ENCODE measurements around the gene TMEM132E.
A peak's percentile ranks its signal among the peaks of the same experiment; 100 is the strongest.

TMEM132E gene

DNA sequence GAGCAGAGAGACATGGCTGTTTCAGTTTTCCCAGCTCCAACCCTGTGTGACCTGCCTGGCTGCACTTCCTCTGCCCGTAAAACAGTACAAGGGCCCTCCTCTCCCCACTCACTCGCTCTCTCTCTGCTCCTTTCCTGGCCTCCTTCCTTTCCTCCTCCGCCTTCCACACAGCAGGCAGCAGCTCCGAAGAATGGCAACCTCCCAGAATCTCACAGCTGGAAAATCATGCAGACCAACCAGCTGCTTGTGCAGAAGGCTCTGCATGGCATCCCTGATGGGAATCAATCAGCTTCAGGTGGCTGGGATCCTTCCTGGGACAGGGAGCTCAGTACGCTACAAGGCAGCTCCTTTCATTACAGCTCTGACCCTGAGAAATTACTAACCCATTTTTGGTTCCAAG, 27.4 kb downstream of the TMEM132E start:
- TF ChIP-seq GATA2 (IDR thresholded peaks at IDR 0.05; ENCODE audit: low read depth, low read length) (no peak), GATA3 (IDR thresholded peaks at IDR 0.05; ENCODE audit: low read depth, low read length) (no peak)

GRCh38 chr17:34607917-34608316, 28.5 kb downstream of the TMEM132E start:
- TF ChIP-seq GATA2 (IDR thresholded peaks at IDR 0.05; ENCODE audit: low read depth, low read length) = no peak
- no peak for TF ChIP-seq GATA3 (IDR thresholded peaks at IDR 0.05; ENCODE audit: low read depth, low read length)

DNA sequence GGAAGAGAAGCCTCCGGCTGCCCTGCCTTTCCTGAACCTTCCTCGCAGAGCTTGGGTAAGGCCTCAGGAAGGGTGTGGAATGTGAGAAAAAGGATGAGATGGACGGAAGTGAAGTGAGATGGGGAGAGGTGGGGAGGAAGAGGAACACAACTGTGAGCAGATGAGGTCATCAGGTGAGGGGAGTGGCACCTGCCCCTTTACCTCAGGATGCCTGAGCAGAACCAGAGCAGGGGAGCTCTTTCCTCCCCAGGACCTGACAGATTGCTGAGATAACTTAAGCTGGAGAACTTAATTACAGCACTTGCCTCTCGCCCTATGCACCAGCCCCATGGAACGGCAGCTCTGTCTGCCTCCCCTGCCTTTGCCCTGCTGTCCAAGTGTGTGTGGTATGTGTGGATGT, 29.8 kb downstream of the TMEM132E start:
- TF ChIP-seq GATA3 (IDR thresholded peaks at IDR 0.05; ENCODE audit: low read depth, low read length) = no peak
- TF ChIP-seq GATA2 (IDR thresholded peaks at IDR 0.05; ENCODE audit: low read depth, low read length) = peak; percentile 29; the same call in 1 of the 2 replicates

DNA sequence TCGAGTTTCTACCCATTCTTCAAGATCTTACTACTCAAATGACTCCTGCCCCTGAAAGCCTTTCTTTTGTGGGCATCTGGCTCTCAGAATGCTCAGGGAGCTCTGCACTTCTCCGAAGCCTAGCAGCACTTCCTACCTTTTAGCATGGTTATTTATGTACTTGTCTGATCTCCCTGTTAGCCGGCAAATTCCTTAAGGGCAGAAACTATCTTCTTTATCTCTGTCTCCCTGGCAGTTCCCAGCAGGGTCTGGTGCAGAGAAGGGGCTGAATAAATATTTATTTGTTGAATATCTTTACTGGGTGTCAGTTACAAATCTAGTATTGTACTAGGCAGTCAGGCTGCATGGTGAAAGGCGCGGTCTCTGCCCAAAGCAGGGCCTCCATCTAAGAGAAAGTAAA, 30.7 kb downstream of the TMEM132E start:
- TF ChIP-seq GATA2 (IDR thresholded peaks at IDR 0.05; ENCODE audit: low read depth, low read length) (peak; percentile 35; the same call in 1 of the 2 replicates), GATA3 (IDR thresholded peaks at IDR 0.05; ENCODE audit: low read depth, low read length) (no peak)

- TF ChIP-seq GATA2 (IDR thresholded peaks at IDR 0.05; ENCODE audit: low read depth, low read length) (no peak), GATA3 (IDR thresholded peaks at IDR 0.05; ENCODE audit: low read depth, low read length) (no peak)
Measured at GRCh38 chr17:34610506-34610905, 31.1 kb downstream of the TMEM132E start.

GRCh38 chr17:34613064-34614019, 34.0 kb downstream of the TMEM132E start:
- TF ChIP-seq GATA3 (IDR thresholded peaks at IDR 0.05; ENCODE audit: low read depth, low read length) = no peak

- TF ChIP-seq GATA3 (IDR thresholded peaks at IDR 0.05; ENCODE audit: low read depth, low read length) = no peak
- TF ChIP-seq GATA2 (IDR thresholded peaks at IDR 0.05; ENCODE audit: low read depth, low read length) = no peak
Measured at GRCh38 chr17:34614698-34615097, 35.3 kb downstream of the TMEM132E start.

DNA sequence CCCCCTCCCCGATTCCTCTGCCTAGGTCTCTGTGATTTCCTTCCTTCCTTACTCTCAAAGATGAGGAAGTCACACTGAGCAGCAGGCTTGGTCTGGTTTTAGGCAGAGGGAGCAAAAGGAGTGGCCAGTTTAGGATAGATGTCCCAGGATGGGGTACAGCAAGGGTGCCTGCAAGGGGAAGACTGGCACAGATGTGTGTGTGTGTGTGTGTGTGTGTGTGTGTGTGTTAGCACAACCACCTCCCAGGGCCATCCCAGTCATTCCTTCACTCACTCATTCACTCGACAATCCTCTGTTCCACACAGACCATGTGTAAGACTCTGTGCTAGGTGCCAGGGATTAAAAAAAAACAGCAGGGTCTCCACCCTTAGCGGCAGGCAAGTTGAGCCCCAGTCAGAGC, 35.9 kb downstream of the TMEM132E start:
- TF ChIP-seq GATA2 (IDR thresholded peaks at IDR 0.05; ENCODE audit: low read depth, low read length) (no peak), GATA3 (IDR thresholded peaks at IDR 0.05; ENCODE audit: low read depth, low read length) (no peak)

DNA sequence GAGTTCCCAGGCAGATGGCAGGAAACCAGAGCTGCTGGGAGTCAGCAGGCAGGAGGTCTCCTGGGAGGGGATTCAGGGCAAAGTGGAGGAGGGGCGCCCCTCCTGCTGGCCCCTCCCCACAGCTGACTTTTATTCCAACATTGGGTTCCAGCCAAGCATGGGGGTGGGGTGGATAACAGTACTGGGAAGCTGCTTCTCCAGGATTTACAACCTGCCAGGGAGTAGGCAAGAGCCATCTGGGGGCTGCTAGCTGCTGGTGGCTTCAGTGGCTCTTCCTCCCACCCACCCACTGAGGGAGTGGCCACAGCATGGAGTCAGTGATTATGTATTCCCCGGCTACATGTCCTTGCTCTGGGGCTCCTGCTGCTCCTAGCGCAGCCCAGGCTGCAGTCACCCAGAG, 36.8 kb downstream of the TMEM132E start:
- TF ChIP-seq GATA2 (IDR thresholded peaks at IDR 0.05; ENCODE audit: low read depth, low read length) (no peak), GATA3 (IDR thresholded peaks at IDR 0.05; ENCODE audit: low read depth, low read length) (no peak)

DNA sequence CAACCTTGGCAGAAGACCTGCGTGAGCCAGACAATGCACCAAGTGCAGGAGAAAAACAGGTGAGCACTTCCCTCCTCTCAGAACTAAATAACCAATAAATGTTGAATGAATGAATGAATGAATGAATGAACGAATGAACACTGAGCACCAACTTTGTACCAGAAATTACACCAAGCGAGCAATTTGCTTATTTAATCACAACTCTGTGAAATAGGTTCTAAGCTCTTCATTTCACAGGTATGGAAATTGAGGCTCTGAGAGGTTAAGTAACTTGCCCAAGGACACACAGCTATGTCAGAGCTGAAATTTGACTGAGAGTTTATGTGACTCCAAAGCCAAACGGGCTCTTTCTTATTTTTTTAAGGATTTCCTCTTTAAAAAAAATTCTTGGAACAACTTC, 38.0 kb downstream of the TMEM132E start:
- TF ChIP-seq GATA3 (IDR thresholded peaks at IDR 0.05; ENCODE audit: low read depth, low read length) (no peak), GATA2 (IDR thresholded peaks at IDR 0.05; ENCODE audit: low read depth, low read length) (no peak)

GRCh38 chr17:34619687-34620217, 40.4 kb downstream of the TMEM132E start:
- TF ChIP-seq GATA2 (IDR thresholded peaks at IDR 0.05; ENCODE audit: low read depth, low read length) (peak; percentile 74), GATA3 (IDR thresholded peaks at IDR 0.05; ENCODE audit: low read depth, low read length) (no peak)

DNA sequence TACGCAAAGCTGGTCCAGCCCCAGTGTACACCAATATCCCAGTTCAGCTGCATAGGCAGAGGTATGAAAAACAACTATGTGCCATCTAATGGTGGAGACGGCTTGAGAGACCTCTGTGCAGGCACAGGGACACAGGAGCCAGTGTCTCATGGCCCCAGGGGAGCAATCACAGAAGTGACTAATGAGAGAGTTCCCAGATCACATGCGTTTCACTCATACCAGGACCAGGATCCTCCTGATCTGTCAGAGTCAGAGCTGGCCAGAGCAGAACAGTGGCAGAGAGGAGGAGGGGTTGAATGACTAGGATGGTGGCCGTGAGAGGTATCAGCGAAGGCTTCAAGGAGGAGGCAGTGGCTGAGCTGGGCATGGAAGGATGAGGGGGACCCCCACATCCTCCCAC, 41.1 kb downstream of the TMEM132E start:
- TF ChIP-seq GATA2 (IDR thresholded peaks at IDR 0.05; ENCODE audit: low read depth, low read length) (no peak), GATA3 (IDR thresholded peaks at IDR 0.05; ENCODE audit: low read depth, low read length) (no peak)

GRCh38 chr17:34622862-34623623, 43.7 kb downstream of the TMEM132E start:
- TF ChIP-seq GATA3 (IDR thresholded peaks at IDR 0.05; ENCODE audit: low read depth, low read length) (no peak), GATA2 (IDR thresholded peaks at IDR 0.05; ENCODE audit: low read depth, low read length) (no peak)

Data from SH-SY5Y (cell line).